Measurements from ENCODE around the gene NME3. TPM values are rescaled to one million over a fixed set of nuclear protein-coding genes. Genes with fewer than 3 reads are reported as not detected.

NME3 gene
- polyA plus RNA-seq: 10 to 100 TPM; 49.4 to 96.9 (median 82.4) TPM

GRCh38 chr16:1771188-1771863 is at the start of gene NME3:
Gene NME3 (minus strand): TSS chr16:1771543. CDS start chr16:1771534, 9 bp downstream.
- DNase-seq: peak; percentile 74 to 76 (median 75)
- H3K9me3 Mint-ChIP-seq: no peaks in the 10 kb centered on the region
- H3K36me3 Mint-ChIP-seq: no peaks in the 10 kb centered on the region
- peaks cover 4 to 10% (median 7%) of the 10 kb centered on the region in 3 donors for H3K27me3 Mint-ChIP-seq (ENCODE audit: low read depth in 3 of 3)
- peak within 1 kb of the TSS; percentile 85 to 94 (median 92) for H3K27ac Mint-ChIP-seq
- H3K4me3 Mint-ChIP-seq: peak within 1 kb of the TSS; percentile 93 to 96 (median 95)
- peaks cover 14 to 21% of the 10 kb centered on the region in 2 donors for H3K4me1 Mint-ChIP-seq

GRCh38 chr16:1820946-1821290 is 49.6 kb upstream of the NME3 start:
- Mint-ChIP-seq H3K4me3 (no peak overlapping the region), H3K27me3 (ENCODE audit: low read depth in 3 of 3) (peaks cover 2 to 4% (median 2%) of the 10 kb centered on the region in 3 donors), H3K4me1 (peaks cover 18% of the 10 kb centered on the region in 2 donors), H3K9me3 (no peaks in the 10 kb centered on the region), H3K36me3 (no peaks in the 10 kb centered on the region), H3K27ac (no peak overlapping the region)
- no peak for DNase-seq

GRCh38 chr16:1820096-1820945 is 49.0 kb upstream of the NME3 start:
- Mint-ChIP-seq H3K9me3 (peaks cover 0 to under 1% (median 0%) of the 10 kb centered on the region in 6 donors), H3K4me1 (peaks cover 13 to 15% of the 10 kb centered on the region in 2 donors), H3K36me3 (peaks cover 1 to 2% (median 2%) of the 10 kb centered on the region in 3 donors), H3K27ac (no peak overlapping the region), H3K4me3 (no peak overlapping the region), H3K27me3 (ENCODE audit: low read depth in 3 of 3) (peaks cover 2 to 4% (median 2%) of the 10 kb centered on the region in 3 donors)
- no peak for DNase-seq

GRCh38 chr16:1819611-1820010 is 48.3 kb upstream of the NME3 start:
- H3K9me3 Mint-ChIP-seq: peaks cover 0 to 3% (median 0%) of the 10 kb centered on the region in 6 donors
- peaks cover 2 to 3% (median 2%) of the 10 kb centered on the region in 3 donors for H3K27me3 Mint-ChIP-seq (ENCODE audit: low read depth in 3 of 3)
- H3K36me3 Mint-ChIP-seq: peaks cover 6 to 8% (median 7%) of the 10 kb centered on the region in 3 donors
- peak overlapping the region in 2 of 6 donors; percentile 40 to 57 for H3K27ac Mint-ChIP-seq
- no peak overlapping the region for H3K4me3 Mint-ChIP-seq
- no peak for DNase-seq
- peaks cover 10 to 16% of the 10 kb centered on the region in 2 donors for H3K4me1 Mint-ChIP-seq

- peaks cover 4 to 10% of the 10 kb centered on the region in 2 donors for H3K4me1 Mint-ChIP-seq
- H3K4me3 Mint-ChIP-seq: no peak overlapping the region
- DNase-seq: no peak
- H3K36me3 Mint-ChIP-seq: peaks cover 6 to 8% (median 7%) of the 10 kb centered on the region in 3 donors
- peaks cover 0 to 3% (median 0%) of the 10 kb centered on the region in 6 donors for H3K9me3 Mint-ChIP-seq
- peak overlapping the region in 3 of 6 donors; percentile 40 to 71 (median 57) for H3K27ac Mint-ChIP-seq
- H3K27me3 Mint-ChIP-seq (ENCODE audit: low read depth in 3 of 3): peaks cover 2% of the 10 kb centered on the region in 3 donors
Observed at GRCh38 chr16:1818873-1819525, 47.7 kb upstream of the NME3 start.

GRCh38 chr16:1818204-1818872 is 47.0 kb upstream of the NME3 start:
- H3K27ac Mint-ChIP-seq: no peak overlapping the region
- no peak overlapping the region for H3K4me3 Mint-ChIP-seq
- H3K4me1 Mint-ChIP-seq: peaks cover 0 to 8% of the 10 kb centered on the region in 2 donors
- DNase-seq: no peak
- H3K36me3 Mint-ChIP-seq: peaks cover 7 to 13% (median 8%) of the 10 kb centered on the region in 3 donors
- H3K9me3 Mint-ChIP-seq: peaks cover 0 to 3% (median 0%) of the 10 kb centered on the region in 6 donors
- peaks cover 0 to 4% (median 2%) of the 10 kb centered on the region in 3 donors for H3K27me3 Mint-ChIP-seq (ENCODE audit: low read depth in 3 of 3)

GRCh38 chr16:1817716-1818115 is 46.4 kb upstream of the NME3 start:
- DNase-seq: no peak
- peaks cover 7 to 16% (median 8%) of the 10 kb centered on the region in 3 donors for H3K36me3 Mint-ChIP-seq
- peaks cover 0 to 3% (median 0%) of the 10 kb centered on the region in 6 donors for H3K9me3 Mint-ChIP-seq
- no peak overlapping the region for H3K27ac Mint-ChIP-seq
- no peak overlapping the region for H3K4me3 Mint-ChIP-seq
- peaks cover 4 to 12% of the 10 kb centered on the region in 2 donors for H3K4me1 Mint-ChIP-seq
- H3K27me3 Mint-ChIP-seq (ENCODE audit: low read depth in 3 of 3): peaks cover 0 to 4% (median 2%) of the 10 kb centered on the region in 3 donors

GRCh38 chr16:1817276-1817589 is 45.9 kb upstream of the NME3 start:
- peaks cover 7 to 16% (median 8%) of the 10 kb centered on the region in 3 donors for H3K36me3 Mint-ChIP-seq
- H3K4me1 Mint-ChIP-seq: peaks cover 4 to 12% of the 10 kb centered on the region in 2 donors
- H3K4me3 Mint-ChIP-seq: no peak overlapping the region
- DNase-seq: no peak
- H3K27me3 Mint-ChIP-seq (ENCODE audit: low read depth in 3 of 3): peaks cover 0 to 4% (median 2%) of the 10 kb centered on the region in 3 donors
- peak overlapping the region in 1 of 6 donors; percentile 1 for H3K27ac Mint-ChIP-seq
- peaks cover 0 to 3% (median 0%) of the 10 kb centered on the region in 6 donors for H3K9me3 Mint-ChIP-seq

GRCh38 chr16:1816396-1817275 is 45.3 kb upstream of the NME3 start:
- no peak overlapping the region for H3K27ac Mint-ChIP-seq
- H3K27me3 Mint-ChIP-seq (ENCODE audit: low read depth in 3 of 3): peaks cover 0 to 4% (median 2%) of the 10 kb centered on the region in 3 donors
- H3K4me3 Mint-ChIP-seq: no peak overlapping the region
- H3K36me3 Mint-ChIP-seq: peaks cover 7 to 16% (median 8%) of the 10 kb centered on the region in 3 donors
- peaks cover 4 to 12% of the 10 kb centered on the region in 2 donors for H3K4me1 Mint-ChIP-seq
- peaks cover 0 to 3% (median 0%) of the 10 kb centered on the region in 6 donors for H3K9me3 Mint-ChIP-seq
- no peak for DNase-seq

- Mint-ChIP-seq H3K27me3 (ENCODE audit: low read depth in 3 of 3) (peaks cover 0 to 4% (median 2%) of the 10 kb centered on the region in 3 donors), H3K9me3 (peaks cover 0 to 3% (median 0%) of the 10 kb centered on the region in 6 donors), H3K4me3 (no peak overlapping the region), H3K36me3 (peaks cover 7 to 16% (median 8%) of the 10 kb centered on the region in 3 donors), H3K4me1 (peaks cover 4 to 12% of the 10 kb centered on the region in 2 donors), H3K27ac (peak overlapping the region in 1 of 6 donors; percentile 42)
- DNase-seq: no peak
Observed at GRCh38 chr16:1815461-1815860, 44.1 kb upstream of the NME3 start.

GRCh38 chr16:1812732-1813163 is 41.4 kb upstream of the NME3 start:
- Mint-ChIP-seq H3K4me1 (peaks cover 4 to 12% of the 10 kb centered on the region in 2 donors), H3K9me3 (peaks cover 0 to 3% (median 0%) of the 10 kb centered on the region in 6 donors), H3K36me3 (peaks cover 7 to 16% (median 8%) of the 10 kb centered on the region in 3 donors), H3K27me3 (ENCODE audit: low read depth in 3 of 3) (peaks cover 0 to 5% (median 2%) of the 10 kb centered on the region in 3 donors), H3K27ac (peak overlapping the region in 2 of 6 donors; percentile 25 to 60), H3K4me3 (no peak overlapping the region)
- DNase-seq: peak in 2 of 3 donors; percentile 8 to 18

GRCh38 chr16:1810536-1810935 is 39.2 kb upstream of the NME3 start:
- Mint-ChIP-seq H3K36me3 (peaks cover 8 to 20% (median 9%) of the 10 kb centered on the region in 3 donors), H3K27ac (no peak overlapping the region)

More at GRCh38 chr16:1810536-1810935, 39.2 kb upstream of the NME3 start:
- Mint-ChIP-seq H3K9me3 (peaks cover 0 to 3% (median 0%) of the 10 kb centered on the region in 6 donors), H3K4me3 (no peak overlapping the region), H3K27me3 (ENCODE audit: low read depth in 3 of 3) (peaks cover 0 to 3% (median 2%) of the 10 kb centered on the region in 3 donors), H3K4me1 (peaks cover 4 to 12% of the 10 kb centered on the region in 2 donors)
- DNase-seq: no peak

All from immature natural killer cell (primary cell).